CD14-positive monocyte (primary cell): ENCODE data around the gene SLC37A1. TPM values are rescaled to one million over a fixed set of nuclear protein-coding genes. Genes with fewer than 3 reads are reported as not detected.

Source experiments
- DNase-seq, 3 donors: peaks; one replicate each; pipeline ENCODE4 v3.0.0-alpha.2; 2011 to 2022
- H2AFZ ChIP-seq: 2 replicates; pipeline ENCODE4 v1.6.0; 2012; ENCODE audit warnings: mild to moderate bottlenecking, low read depth, low read length, inconsistent platforms; ENCODE audit not compliant: insufficient read depth, poor library complexity, severe bottlenecking
- H3K27ac ChIP-seq, 2 donors: 1 replicate in 1 of 2; 2 replicates in 1 of 2; pipeline ENCODE4 v1.5.1; 2012 to 2013; ENCODE audit warnings: low read length in 2 of 2, control low read depth in 1 of 2, inconsistent platforms in 1 of 2, low read depth in 1 of 2, mild to moderate bottlenecking in 1 of 2
- H3K27me3 ChIP-seq, 2 donors: one replicate each; pipeline versions ENCODE4 v1.6.0 to v1.6.1; 2011 to 2013; ENCODE audit warnings: low read length in 2 of 2; ENCODE audit not compliant: control insufficient read depth in 2 of 2, insufficient read depth in 2 of 2
- H3K36me3 ChIP-seq, 2 donors: replicated peaks in 1 of 2; 1 replicate in 1 of 2; 2 replicates in 1 of 2; pipeline versions ENCODE4 v1.5.1 to v1.6.1; 2012 to 2013; ENCODE audit warnings: low read length in 2 of 2, control low read depth in 1 of 2, inconsistent platforms in 1 of 2, mild to moderate bottlenecking in 1 of 2; ENCODE audit not compliant: insufficient read depth in 2 of 2, control insufficient read depth in 1 of 2
- H3K4me1 ChIP-seq, 2 donors: 1 replicate in 1 of 2; 2 replicates in 1 of 2; pipeline versions ENCODE4 v1.5.1 to v1.6.1; 2012 to 2013; ENCODE audit warnings: low read length in 2 of 2, control low read depth in 1 of 2, inconsistent platforms in 1 of 2, mild to moderate bottlenecking in 1 of 2, moderate library complexity in 1 of 2; ENCODE audit not compliant: insufficient read depth in 2 of 2, control insufficient read depth in 1 of 2
- H3K4me2 ChIP-seq: replicated peaks from 2 replicates; pipeline ENCODE3; 2012; ENCODE audit warnings: low read length, moderate library complexity, mild to moderate bottlenecking; ENCODE audit not compliant: poor library complexity, severe bottlenecking; ENCODE audit errors: extremely low read depth
- H3K4me3 ChIP-seq, 3 experiments: fragments of 200-600 bp in 1 of 3; sonication (generic) in 1 of 3; replicated peaks in 1 of 3; 1 replicate in 2 of 3; 2 replicates in 1 of 3; pipeline ENCODE4 v1.5.1; 2011 to 2013; ENCODE audit warnings: low read length in 3 of 3, mild to moderate bottlenecking in 3 of 3, control low read depth in 2 of 3, low read depth in 2 of 3, inconsistent platforms in 1 of 3, moderate library complexity in 1 of 3
- H3K79me2 ChIP-seq: 2 replicates; pipeline ENCODE4 v1.6.0; 2012; ENCODE audit warnings: mild to moderate bottlenecking, control low read depth, inconsistent platforms, low read length, moderate library complexity; ENCODE audit not compliant: insufficient read depth
- H3K9ac ChIP-seq: 2 replicates; pipeline ENCODE4 v1.6.0; 2017; ENCODE audit warnings: low read length, mild to moderate bottlenecking; ENCODE audit not compliant: insufficient read depth, poor library complexity, severe bottlenecking
- H3K9me3 ChIP-seq, 2 donors: replicated peaks in 1 of 2; 1 replicate in 1 of 2; 2 replicates in 1 of 2; pipeline versions ENCODE4 v1.5.1 to v1.6.1; 2012 to 2013; ENCODE audit warnings: low read length in 2 of 2, control low read depth in 1 of 2; ENCODE audit not compliant: control insufficient read depth in 1 of 2, insufficient read depth in 1 of 2
- H4K20me1 ChIP-seq: 2 replicates; pipeline ENCODE4 v1.6.0; 2012; ENCODE audit warnings: mild to moderate bottlenecking, low read length, control low read depth, moderate library complexity; ENCODE audit not compliant: insufficient read depth
- H3K27ac Mint-ChIP-seq, 7 donors: one replicate each; pipeline ENCODE4 v1.8.0; 2020; ENCODE audit warnings: mild to moderate bottlenecking in 7 of 7, mixed read lengths in 7 of 7, moderate library complexity in 6 of 7, inconsistent platforms in 2 of 7
- H3K27me3 Mint-ChIP-seq, 3 donors: one replicate each; pipeline ENCODE4 v1.8.0; 2021 to 2022; ENCODE audit warnings: low read depth in 3 of 3, mild to moderate bottlenecking in 3 of 3, mixed read lengths in 3 of 3, moderate library complexity in 3 of 3, inconsistent platforms in 1 of 3
- H3K36me3 Mint-ChIP-seq, 2 donors: one replicate each; pipeline ENCODE4 v1.8.0; 2020; ENCODE audit warnings: mixed read lengths in 2 of 2, inconsistent platforms in 1 of 2, mild to moderate bottlenecking in 1 of 2
- H3K4me1 Mint-ChIP-seq: one replicate; pipeline ENCODE4 v1.8.0; 2020; ENCODE audit warnings: mild to moderate bottlenecking, mixed read lengths
- H3K4me3 Mint-ChIP-seq, 2 donors: one replicate each; pipeline ENCODE4 v1.8.0; 2020; ENCODE audit warnings: mild to moderate bottlenecking in 2 of 2, mixed read lengths in 2 of 2, moderate library complexity in 1 of 2
- H3K9me3 Mint-ChIP-seq, 7 donors: one replicate each; pipeline ENCODE4 v1.8.0; 2020 to 2022; ENCODE audit warnings: mixed read lengths in 7 of 7, mild to moderate bottlenecking in 6 of 7, moderate library complexity in 6 of 7, inconsistent platforms in 2 of 7
- WGBS: methylation state at CpG from one replicate; pipeline ENCODE4 v1.1.5; 2013; ENCODE audit warnings: missing lambda C conversion rate; ENCODE audit not compliant: insufficient coverage; 5-methylcytosine and 5-hydroxymethylcytosine counted together
- intact Hi-C, 2 donors: fragments of 100-400 bp; cut with micrococcal nuclease; formaldehyde crosslinking; loops; one replicate each; pipeline versions ENCODE4 v1.15.0 to v1.15.1; 2023
- polyA plus RNA-seq, 3 donors: library from polyadenylated mRNA; depleted of rRNA in 1 of 3; unstranded in 2 of 3; stranded (reverse) in 1 of 3; fragments of 300-500 nt in 2 of 3; fragments of >200 nt in 1 of 3; fragmentation: Illumina TruSeq in 2 of 3; gene quantifications; 1 replicate in 2 of 3; 2 replicates in 1 of 3; pipeline ENCODE4 v1.2.3, GENCODE V29; 2012 to 2021
- TF ChIP-seq, protein P1 (sequence below): fragments of 200-600 bp; IDR thresholded peaks from one replicate; pipeline ENCODE4 v1.8.0; 2022; ENCODE audit warnings: antibody characterized with exemption, mild to moderate bottlenecking

Gene SLC37A1
- polyA plus RNA-seq, 3 donors: 2.7 to 12.4 (median 4.3) TPM

DNA sequence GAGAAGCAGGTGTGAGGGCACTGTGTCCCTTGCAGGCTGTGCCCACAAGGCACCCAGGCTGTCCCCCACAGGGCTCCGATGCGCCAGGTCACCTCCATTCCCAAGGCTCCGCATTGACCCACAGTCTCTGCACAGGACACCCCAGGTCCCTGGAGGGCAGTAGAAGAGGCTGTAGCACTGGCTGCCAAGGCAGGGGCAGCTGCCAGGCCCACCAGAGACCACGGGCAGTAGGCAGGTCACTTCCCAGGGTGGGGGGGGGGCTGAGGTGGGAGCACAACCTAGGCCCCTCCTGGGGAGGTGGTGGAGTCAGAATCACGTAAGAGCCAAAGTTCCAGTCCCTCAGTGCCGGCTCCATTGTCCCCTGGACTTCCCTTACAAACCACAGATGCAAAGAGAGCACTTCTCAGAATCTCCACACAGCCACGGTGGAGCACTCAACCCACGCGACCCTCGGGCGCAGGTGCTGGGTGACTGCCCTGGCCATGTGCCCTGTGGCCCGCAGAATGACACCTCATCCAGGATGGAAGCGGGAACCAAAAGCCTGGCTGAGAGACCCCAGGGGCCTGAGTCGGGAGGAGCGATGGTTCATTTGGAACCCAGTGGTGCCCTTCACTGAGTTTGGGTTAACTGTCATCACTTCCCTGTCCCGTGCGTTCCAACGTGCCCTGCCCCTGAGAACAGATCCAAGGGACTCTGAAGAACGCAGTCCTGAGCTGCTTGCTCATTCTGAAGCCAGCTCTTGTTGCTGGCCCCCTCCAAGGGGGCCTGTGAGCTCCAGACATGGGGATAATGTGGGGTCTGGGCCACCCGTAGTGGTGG, 70.0 kb downstream of the SLC37A1 start:
- TF ChIP-seq, protein P1, sequence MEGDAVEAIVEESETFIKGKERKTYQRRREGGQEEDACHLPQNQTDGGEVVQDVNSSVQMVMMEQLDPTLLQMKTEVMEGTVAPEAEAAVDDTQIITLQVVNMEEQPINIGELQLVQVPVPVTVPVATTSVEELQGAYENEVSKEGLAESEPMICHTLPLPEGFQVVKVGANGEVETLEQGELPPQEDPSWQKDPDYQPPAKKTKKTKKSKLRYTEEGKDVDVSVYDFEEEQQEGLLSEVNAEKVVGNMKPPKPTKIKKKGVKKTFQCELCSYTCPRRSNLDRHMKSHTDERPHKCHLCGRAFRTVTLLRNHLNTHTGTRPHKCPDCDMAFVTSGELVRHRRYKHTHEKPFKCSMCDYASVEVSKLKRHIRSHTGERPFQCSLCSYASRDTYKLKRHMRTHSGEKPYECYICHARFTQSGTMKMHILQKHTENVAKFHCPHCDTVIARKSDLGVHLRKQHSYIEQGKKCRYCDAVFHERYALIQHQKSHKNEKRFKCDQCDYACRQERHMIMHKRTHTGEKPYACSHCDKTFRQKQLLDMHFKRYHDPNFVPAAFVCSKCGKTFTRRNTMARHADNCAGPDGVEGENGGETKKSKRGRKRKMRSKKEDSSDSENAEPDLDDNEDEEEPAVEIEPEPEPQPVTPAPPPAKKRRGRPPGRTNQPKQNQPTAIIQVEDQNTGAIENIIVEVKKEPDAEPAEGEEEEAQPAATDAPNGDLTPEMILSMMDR: no peak

DNA sequence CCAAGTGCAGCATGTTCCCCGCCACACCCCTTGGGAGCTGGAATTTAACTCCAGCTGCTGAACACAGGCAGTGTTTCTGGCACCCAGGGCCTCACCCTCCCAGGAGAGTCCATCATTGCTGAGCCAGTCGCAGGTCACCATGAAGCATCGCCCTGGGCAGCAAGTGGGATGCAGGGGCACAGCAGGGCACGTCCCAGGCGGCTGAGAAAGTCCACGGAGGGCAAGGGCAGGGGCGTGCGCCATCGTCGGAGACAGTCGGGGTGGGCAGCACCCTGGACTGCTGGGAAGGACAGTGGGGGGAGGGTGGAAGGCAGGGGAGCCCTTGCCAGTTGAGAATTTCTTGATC, 70.6 kb downstream of the SLC37A1 start:
- H3K79me2 ChIP-seq: no peaks in the 10 kb centered on the region
- H2AFZ ChIP-seq: no peak overlapping the region

More for the DNA sequence above, 70.0 kb downstream of the SLC37A1 start:
- no peak for DNase-seq
- H3K27me3 ChIP-seq: no peaks in the 10 kb centered on the region
- no peak overlapping the region for H3K27ac ChIP-seq
- H3K27me3 Mint-ChIP-seq: peaks cover 0 to 2% (median 0%) of the 10 kb centered on the region in 3 donors
- H3K9me3 ChIP-seq: no peaks in the 10 kb centered on the region
- H3K4me1 ChIP-seq: no peaks in the 10 kb centered on the region
- H3K9me3 Mint-ChIP-seq: no peaks in the 10 kb centered on the region
- no peak overlapping the region for H2AFZ ChIP-seq
- no peak overlapping the region for H3K4me3 Mint-ChIP-seq
- no peaks in the 10 kb centered on the region for H4K20me1 ChIP-seq
- H3K27ac Mint-ChIP-seq: no peak overlapping the region
- H3K36me3 Mint-ChIP-seq: no peaks in the 10 kb centered on the region
- WGBS: 86% methylated on average over 18 of the region's 20 CpGs
- H3K4me1 Mint-ChIP-seq: no peaks in the 10 kb centered on the region
- H3K9ac ChIP-seq: no peak overlapping the region
- no peaks in the 10 kb centered on the region for H3K79me2 ChIP-seq
- no peak overlapping the region for H3K4me2 ChIP-seq
- no peak overlapping the region for H3K4me3 ChIP-seq
- intact Hi-C loops: no loop called here
- no peaks in the 10 kb centered on the region for H3K36me3 ChIP-seq

More for the DNA sequence above, 70.6 kb downstream of the SLC37A1 start:
- intact Hi-C loops: no loop called here
- H3K27me3 ChIP-seq: no peaks in the 10 kb centered on the region
- no peaks in the 10 kb centered on the region for H3K4me1 ChIP-seq
- Mint-ChIP-seq H3K36me3 (no peaks in the 10 kb centered on the region), H3K4me1 (no peaks in the 10 kb centered on the region), H3K9me3 (no peaks in the 10 kb centered on the region), H3K4me3 (no peak overlapping the region), H3K27ac (no peak overlapping the region), H3K27me3 (peaks cover 0 to 2% (median 0%) of the 10 kb centered on the region in 3 donors)
- H3K9ac ChIP-seq: no peak overlapping the region
- no peaks in the 10 kb centered on the region for H3K36me3 ChIP-seq
- no peaks in the 10 kb centered on the region for H4K20me1 ChIP-seq
- no peaks in the 10 kb centered on the region for H3K9me3 ChIP-seq
- TF ChIP-seq, protein P1: no peak
- DNase-seq: no peak
- 97% methylated on average over 11 of the region's 11 CpGs for WGBS
- H3K4me2 ChIP-seq: no peak overlapping the region
- no peak overlapping the region for H3K4me3 ChIP-seq
- H3K27ac ChIP-seq: no peak overlapping the region
